ENCODE data around the gene PBX2. TPM values are rescaled to one million over a fixed set of nuclear protein-coding genes. Genes with fewer than 3 reads are reported as not detected.
"Not testable (repeated sequence)": the region's sequence is repeated elsewhere in the genome, so short reads cannot be mapped to it uniquely, and the experiment has no call there.

PBX2 gene
- total RNA-seq = 96.6 TPM

GRCh38 chr6:32190054-32190851 lies at the start of gene PBX2:
Gene PBX2 (minus strand): TSS chr6:32190202. CDS start chr6:32189915, 287 bp downstream.
- peak; percentile 97 for DNase-seq

GRCh38 chr6:32239462-32239861 lies 49.5 kb upstream of the PBX2 start:
- no peak for DNase-seq

DNA sequence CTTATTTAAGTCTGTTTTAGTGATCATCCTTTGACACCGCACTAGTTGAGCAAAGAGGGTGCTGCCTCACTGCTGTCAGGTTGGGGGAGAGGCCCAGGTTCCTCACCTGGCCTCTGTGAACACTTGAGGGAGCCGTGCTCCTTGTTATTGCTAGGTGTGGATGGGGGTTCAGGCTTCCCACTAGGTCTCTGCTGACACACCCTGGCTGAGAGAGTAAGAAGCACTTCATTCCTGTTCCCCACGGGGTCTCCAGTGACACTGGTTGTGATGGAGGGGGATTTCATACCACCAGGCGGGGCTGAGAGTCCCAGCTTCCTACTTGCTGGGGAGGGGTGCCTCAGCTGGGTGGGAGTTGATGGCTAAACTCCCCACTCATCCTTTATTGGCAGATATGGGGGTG lies 44.9 kb upstream of the PBX2 start:
- no peak for DNase-seq

GRCh38 chr6:32226434-32226833 lies 36.4 kb upstream of the PBX2 start:
- DNase-seq = no peak

GRCh38 chr6:32224696-32225095 lies 34.7 kb upstream of the PBX2 start:
- DNase-seq = no peak

DNA sequence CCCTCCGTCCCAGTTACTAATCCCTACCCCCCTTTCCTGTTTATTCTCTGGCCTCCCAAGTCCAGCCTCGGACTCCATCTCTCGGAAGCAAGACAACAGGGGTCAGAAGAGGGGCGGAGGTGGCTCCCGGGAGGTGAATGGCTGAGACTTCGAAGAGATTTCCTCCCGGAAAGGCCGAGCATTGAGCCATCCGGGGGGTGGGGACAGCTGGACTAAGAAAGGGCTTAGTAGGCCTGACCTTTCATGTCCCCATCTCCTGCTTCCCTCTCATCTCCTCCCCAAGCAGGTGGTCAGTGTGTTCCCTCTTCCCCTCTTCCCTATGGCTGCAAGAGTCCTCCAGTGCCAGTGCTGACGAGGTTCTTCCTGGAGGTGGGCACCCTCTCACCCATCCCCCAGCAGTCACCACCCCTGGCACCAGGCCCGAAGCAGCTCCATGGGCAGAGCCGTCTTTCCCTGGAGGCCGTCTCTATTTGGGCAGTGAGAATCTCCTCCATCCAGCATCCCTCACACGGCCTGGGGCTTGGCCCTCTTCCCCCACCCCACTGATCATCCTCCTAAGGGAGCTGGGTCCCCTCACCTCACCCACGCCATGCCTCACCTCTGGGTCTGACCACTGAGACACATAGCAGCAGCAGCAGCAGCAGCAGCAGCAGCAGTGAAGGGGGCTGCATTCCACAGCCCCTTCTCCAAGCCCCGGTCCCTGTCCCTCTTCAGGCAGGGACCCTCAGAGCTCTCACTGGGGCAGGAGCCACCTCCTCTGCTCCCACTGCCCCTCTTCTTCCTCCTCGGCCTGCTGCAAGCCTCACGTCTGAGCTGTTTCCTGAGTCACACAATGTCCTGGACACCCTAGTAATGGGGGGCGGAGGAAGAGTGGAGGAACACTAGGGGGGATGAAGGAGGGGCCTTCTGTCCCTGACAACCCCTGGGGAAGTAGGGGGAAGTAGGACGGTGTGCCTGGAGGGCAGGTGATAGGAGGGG lies 33.5 kb upstream of the PBX2 start, which contains the start of gene NOTCH4:
TSS of gene NOTCH4 (minus strand) at position 810 of the 978 bp plus-strand sequence. CDS start at position 671, 139 bp downstream.
- no peak for DNase-seq

- DNase-seq = peak; percentile 14
These were observed 32.6 kb upstream of the PBX2 start for GRCh38 chr6:32222333-32223230.

DNA sequence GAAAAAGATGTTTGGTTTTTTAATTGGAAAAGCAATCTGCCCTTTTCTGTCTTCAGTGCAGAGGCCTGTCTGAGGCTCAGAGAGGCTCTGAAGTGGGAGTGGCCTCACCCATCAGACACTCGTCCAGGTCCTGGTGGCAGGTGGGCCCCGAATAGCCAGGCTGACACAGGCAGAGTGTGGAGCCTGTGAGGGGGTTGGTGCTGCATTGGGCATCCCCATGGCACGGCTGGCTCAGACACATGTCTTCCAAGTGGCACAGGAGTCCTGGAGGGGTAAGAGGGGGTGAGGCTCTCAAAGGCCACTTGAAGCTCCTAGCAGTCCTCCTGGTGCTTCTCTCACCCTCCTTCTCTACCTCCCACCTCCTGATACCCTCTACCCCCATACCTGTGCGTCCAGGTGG lies 30.0 kb upstream of the PBX2 start:
- DNase-seq = no peak

DNA sequence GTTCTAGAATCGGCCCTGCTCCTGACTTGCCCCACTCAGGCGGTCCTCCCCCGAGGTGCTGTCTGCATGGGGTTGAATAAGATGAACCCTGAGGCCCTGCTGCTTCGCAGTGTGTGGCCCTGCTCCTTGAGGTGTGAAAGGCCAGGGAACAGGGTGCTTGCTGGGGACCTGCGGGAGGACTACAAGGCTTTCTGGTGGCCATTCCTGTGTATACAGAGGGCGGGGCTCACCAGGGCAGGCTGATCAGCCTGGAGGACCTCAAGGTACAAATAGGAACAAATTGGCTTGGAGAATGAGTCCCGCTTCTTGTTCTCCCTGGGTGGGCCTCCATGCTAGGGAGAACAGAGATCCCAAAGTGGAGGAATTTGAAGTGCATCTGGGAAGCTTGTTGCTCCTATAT lies 28.2 kb upstream of the PBX2 start:
- no peak for DNase-seq

DNA sequence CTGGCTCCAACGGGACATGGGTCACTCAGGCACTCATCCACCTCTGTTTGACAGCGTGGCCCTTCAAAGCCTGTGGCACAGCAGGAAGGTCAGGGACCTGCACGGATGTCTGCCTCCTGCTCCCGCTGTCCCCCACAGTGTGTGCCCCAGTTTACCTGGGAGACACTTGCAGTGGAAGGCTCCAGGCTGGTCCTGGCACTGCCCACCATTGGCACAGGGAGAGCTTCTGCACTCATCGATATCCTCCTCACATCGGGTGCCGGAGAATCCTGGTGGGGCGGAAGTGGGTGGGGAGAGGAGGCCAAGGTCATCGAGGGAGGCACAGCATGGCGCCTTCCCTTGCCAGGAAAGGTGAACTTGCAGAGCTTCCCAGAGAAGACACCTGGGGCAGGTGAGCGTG lies 27.0 kb upstream of the PBX2 start:
- DNase-seq = no peak

GRCh38 chr6:32216285-32216684 lies 26.3 kb upstream of the PBX2 start:
- DNase-seq = no peak

DNA sequence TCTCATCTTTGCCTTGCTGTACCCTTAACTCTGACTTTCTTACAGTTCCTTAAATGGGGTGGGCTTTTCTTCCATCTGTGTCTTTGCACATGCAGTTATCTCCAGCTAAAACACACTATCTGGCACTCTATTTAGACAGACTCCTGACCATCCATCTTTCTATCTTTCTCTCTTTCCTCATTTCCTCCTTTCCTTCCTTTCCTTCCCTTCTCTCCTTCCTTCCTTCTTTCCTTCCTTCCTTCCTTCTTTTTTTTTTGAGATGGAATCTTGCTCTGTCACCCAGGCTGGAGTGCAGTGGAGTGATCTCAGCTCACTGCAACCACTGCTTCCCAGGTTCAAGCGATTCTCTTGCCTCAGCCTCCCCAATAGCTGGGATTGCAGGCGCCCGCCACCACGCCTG lies 25.6 kb upstream of the PBX2 start:
- no peak for DNase-seq

GRCh38 chr6:32214126-32214525 lies 24.1 kb upstream of the PBX2 start:
- no peak for DNase-seq

DNA sequence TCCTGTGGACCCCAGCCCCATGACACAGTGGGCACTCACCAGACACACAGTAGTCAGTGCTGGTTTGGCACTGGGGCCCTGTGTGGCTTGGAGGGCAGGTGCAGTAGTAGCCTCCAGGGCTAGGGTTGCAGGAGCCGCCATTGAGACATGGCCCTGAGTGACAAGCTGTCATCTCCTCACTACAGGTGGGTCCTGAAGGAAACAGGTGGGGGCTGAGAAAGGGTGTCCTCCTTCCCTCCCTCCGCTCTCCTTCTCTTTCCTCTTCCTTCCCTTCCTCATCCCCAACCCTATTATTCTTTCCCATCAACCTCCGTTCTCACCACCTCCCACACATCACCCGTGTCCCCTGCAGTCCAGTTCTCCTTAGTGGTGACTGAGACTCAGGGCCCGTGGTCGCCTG lies 23.6 kb upstream of the PBX2 start:
- no peak for DNase-seq

DNA sequence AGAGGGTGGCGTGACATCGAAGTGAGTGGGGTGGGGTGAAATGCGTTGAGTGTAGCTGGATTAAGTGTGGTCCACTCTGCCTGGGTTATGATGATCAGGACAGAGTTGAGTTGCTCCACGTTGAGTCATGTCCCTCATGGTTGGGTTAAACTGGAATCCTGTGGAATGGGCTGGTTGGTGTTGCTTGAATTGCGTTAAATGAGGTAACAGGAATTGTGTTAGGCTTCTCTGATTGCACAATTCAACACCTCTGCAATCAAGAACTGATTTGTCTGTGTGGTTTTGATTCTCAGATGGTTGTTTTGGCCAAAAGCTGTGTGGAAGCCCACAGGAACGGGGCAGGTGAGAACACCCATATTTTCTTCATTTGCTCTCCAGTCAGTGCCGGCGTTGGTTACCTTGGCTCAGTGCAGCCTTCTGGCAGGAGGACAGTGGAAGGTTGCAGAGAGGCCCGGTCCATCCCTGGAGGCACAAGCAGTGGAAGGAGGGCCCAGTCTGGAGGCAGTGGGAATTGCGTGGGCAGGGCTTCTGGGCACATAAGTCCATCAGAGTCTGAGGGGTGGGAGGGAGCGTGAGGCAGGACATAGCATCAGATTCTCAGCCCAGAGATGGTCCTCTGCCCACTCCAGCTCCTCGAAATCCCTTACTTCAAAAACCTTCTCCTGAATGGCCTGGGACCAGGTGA lies 22.2 kb upstream of the PBX2 start:
- DNase-seq = no peak

DNA sequence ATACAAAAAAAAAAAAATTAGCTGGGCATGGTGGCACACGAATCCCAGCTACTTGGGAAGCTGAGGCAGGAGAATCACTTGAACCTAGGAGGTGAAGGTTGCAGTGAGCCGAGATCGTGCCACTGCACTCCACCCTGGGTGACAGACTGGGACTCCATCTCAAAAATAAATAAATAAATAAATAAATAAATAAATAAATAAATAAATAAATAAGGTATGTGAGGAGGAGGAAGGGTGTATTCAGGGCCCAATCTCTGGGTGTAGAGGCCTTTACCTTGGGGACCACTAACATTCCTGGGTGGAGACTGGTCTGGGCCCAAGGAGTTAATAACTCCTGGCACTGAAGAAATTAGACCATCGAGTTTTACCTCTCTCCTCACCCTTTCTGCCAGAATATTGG lies 21.4 kb upstream of the PBX2 start:
- DNase-seq = not testable (repeated sequence)

GRCh38 chr6:32210191-32210601 lies 20.2 kb upstream of the PBX2 start:
- no peak for DNase-seq

DNA sequence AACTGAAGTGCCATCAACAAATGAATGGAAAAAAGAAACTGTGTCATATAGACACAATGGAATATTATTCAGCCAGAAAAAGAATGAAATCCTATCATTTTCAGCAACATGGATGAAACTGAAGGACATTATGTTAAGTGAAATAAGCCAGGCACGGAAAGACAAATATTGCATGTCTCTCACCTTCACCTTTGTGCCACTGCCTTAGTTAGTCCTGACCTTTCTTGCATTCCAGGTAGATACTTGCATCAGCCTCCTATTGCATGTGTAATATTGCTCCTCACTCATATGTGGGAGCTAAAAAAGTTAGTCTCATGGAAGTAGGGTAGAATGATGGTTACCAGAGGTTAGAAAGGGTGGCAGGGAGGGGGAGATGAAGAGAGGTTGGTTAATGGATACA lies 19.0 kb upstream of the PBX2 start:
- DNase-seq = no peak

DNA sequence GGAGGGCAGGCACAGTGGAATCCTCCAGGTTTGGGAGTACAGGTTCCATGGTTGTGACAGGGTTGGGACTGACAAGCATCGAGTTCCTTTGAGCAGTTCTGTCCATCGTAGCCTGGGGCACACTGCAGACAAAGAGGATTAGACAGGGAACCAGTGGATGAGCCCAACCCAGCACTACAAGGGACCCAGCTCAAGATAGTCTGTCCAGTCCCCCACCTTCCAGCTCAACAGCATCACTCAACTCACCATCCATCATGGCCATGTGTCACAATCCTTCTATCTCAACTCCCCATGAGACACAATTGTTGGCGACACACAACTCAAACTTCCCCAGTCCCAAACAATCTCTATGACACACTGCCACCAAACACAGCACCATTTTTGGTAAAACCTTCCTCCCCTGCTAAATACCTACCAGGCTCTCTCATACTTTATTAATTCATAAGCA lies 14.3 kb upstream of the PBX2 start:
- no peak for DNase-seq

GRCh38 chr6:32203426-32204267 lies 13.6 kb upstream of the PBX2 start:
- DNase-seq = no peak

Measured in tongue (tissue), 2 donors.